HG03354 (cell line): ENCODE results near the gene FAM25A.
"Not testable (repeated sequence)": the region's sequence is repeated elsewhere in the genome, so short reads cannot be mapped to it uniquely, and the experiment has no call there.

Source experiments
- ATAC-seq: cut with Tn5 transposase; IDR thresholded peaks from one replicate; pipeline ENCODE4 v1.9.1; 2021; ENCODE audit warnings: mild to moderate bottlenecking; ENCODE audit not compliant: unreplicated experiment, poor library complexity, severe bottlenecking

Gene FAM25A

DNA sequence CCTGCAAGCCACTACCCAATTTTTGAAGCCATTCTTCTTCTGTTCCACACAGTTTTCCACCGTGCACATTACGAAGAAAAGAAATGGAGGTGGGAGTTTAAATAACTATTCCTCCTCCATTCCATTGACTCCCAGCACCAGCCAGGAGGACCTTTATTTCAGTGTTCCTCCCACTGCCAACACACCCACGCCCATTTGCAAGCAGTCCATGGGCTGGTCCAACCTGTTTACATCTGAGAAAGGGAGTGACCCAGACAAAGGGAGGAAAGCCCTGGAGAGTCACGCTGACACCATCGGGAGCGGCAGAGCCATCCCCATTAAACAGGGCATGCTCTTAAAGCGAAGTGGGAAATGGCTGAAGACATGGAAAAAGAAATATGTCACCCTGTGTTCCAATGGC is 11.8 kb upstream of the FAM25A start:
- ATAC-seq: not testable (repeated sequence)

- not testable (repeated sequence) for ATAC-seq
These were observed 10.9 kb upstream of the FAM25A start for GRCh38 chr10:87009134-87009696.

DNA sequence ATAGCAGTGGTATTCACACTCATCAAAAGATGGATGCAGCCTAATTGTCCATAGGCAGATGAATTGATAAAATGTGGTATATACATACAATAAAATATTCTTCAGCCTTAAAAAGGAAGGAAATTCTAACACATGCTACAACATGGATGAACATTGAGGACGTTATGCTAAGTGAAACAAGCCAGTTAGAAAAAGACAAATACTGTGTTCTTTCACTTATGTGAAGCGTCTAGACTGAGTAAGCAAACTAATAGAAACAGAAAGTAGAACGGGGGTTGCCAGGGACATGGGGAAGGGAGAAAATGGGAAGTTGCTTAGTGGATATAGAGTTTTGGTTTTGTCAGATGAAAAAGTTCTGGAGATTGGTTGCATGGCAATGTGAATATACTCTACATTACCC is 6.6 kb upstream of the FAM25A start:
- not testable (repeated sequence) for ATAC-seq

DNA sequence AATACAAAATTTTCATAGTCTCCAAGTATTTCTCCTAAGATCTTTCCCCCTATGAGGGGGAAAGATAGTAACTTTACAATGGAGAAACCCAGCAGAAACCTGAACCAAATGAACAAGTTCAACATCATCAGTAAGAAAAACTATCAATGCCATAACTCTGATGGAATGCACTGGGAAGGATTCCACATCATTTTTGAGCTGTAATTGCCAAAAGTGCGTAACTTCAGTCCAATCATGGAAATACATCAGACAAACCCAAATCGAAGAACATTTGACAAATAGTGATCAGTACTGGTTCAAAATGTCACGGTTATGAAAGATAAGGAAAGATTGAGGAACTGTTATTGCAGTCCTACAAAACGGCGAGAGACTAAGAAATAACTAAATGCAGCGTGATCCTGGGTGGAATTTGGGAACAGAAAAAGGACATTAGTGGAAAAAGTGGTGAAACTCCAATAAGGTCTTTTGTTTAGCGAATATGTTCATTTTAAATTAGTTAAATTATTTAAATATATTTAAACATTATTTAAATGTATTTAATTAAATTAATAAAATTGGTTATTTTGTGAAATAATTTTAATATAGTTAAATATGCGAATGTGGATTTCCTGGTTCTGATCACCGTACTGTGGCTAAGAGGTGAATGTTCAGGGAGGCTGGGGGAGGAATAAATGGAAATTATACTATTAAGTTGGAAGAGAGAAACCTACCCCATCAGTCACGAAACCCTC is 4.9 kb upstream of the FAM25A start:
- ATAC-seq: not testable (repeated sequence)

DNA sequence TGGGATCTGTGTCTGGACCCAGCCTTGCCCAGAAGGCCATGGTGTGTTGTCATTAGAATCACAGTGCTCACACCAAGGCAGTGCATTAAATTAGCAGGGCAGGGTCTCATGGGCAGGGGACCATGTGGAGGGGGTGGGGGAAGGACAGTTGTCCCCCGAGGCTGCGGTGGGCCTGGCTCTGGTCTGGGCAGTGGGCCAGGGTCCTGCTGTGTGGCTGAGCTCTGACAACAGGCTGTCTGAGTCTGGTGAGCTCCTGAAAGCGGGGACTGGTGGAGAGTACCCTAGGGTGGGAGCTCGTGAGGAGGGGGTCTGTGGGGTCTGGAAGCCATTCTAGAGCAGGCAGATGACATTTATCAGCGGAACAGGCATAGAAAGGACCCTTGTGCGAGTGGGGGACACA is 2.0 kb upstream of the FAM25A start:
- not testable (repeated sequence) for ATAC-seq

DNA sequence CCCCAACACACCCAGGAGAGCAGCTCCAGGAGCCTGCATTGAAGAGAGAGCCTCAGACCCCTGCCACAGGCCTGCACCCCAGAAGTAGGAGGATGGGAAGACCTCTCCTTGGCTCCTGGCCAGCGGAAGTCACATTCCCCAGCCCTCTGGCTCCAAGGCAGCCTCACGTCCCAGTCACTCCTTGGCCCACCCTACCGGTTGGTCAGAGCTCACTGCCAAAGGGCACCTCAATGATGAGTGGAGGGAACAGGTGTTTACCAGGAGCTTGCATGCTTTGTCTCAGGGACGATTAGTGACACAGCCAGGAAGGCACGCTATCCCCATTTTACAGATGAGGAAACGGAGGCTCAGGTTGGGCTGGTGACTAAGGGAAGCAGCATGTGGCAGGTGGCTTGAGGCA is 1.0 kb upstream of the FAM25A start:
- not testable (repeated sequence) for ATAC-seq

GRCh38 chr10:87019504-87019903 is 590 bp upstream of the FAM25A start:
- not testable (repeated sequence) for ATAC-seq

DNA sequence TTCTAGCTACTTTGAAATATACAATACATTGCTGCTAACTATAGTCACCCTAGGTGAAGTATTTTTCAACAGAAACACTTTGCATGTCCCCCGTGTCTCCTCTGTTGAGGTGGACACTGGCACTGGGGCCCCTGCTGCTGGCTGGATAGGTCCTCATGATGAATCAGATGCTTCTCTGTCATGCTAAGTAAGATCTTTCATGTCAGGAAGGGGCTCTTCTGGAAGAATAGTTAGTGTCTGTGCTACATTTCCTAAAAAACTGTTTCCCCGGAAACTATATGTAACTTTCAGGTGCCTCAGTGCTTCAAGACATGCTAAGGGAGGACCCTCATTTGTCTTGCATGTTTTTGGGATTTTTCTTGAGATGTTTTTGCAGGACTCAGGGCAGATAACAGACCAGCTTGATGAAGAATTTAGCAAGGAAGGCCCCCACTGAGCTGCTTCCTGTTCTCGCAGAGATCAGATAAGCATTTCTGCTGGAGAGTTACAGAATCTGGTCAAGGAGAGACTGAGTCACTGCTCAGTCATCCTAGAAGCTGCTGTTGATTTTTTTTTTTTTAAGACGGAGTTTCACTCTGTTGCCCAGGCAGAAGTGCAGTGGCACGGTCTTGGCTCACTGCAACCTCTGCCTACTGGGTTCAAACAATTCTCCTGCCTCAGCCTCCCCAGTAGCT is 5.3 kb downstream of the FAM25A start:
- not testable (repeated sequence) for ATAC-seq

- ATAC-seq: not testable (repeated sequence)
These were observed 6.8 kb downstream of the FAM25A start for GRCh38 chr10:87026747-87027508.

DNA sequence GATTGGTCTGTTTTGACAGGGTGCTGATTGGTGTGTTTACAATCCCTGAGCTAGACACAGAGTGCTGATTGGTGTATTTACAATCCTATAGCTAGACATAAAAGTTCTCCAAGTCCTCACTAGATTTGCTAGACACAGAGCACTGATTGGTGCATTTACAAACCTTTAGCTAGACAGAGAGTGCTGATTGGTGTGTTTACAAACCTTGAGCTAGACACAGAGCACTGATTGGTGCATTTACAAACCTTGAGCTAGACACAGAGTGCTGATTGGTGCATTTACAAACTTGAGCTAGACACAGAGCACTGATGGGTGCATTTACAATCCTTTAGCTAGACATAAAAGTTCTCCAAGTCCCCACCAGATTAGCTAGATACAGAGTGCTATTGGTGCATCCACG is 10.3 kb downstream of the FAM25A start:
- ATAC-seq: not testable (repeated sequence)

DNA sequence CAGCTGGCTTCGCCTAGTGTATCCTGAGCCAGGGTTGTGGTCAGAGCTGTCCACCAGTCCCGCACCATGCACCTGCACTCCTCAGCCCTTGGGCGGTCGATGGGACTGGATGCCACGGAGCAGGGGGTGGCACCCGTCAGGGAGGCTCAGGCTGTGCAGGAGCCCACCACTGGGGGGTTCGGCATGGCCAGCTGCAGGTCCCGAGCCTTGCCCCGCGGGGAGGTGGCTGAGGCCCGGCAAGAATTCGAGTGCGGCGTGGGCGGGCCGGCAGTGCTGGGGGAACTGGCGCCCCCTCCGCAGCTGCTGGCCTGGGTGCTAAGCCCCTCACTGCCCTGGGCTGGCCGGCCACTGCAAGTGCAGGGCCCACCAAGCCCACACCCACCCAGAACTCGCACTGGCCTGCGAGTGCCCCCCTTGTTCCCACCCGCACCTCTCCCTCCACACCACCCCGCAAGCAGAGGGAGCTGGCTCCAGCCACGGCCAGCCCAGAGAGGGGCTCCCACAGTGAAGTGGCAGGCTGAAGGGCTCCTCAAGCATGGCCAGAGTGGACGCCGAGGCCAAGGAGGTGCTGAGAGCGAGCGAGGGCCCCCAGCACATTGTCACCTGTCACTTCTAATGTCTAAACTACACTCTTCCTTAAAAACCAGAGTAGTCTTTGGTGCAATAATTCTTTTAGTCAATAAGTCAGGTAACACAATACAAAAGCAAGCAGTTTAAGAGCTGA is 11.0 kb downstream of the FAM25A start:
- no peak for ATAC-seq

DNA sequence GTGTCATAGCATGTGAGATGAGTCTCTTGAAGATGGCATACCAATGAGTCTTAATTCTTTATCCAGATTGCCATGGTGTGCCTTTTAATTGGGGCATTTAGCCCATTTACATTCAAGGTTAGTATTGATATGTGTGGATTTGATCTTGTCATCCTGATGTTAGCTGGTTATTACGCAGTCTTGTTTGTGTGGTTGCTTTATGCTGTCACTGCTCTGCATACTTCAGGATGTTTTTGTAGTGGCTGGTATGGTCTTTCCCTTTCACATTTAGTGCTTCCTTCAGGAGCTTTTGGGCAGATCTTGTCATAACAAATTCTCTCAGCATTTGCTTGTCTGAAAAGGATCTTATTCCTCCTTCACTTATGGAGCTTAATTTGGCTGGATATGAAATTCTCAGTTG is 16.5 kb downstream of the FAM25A start:
- no peak for ATAC-seq

DNA sequence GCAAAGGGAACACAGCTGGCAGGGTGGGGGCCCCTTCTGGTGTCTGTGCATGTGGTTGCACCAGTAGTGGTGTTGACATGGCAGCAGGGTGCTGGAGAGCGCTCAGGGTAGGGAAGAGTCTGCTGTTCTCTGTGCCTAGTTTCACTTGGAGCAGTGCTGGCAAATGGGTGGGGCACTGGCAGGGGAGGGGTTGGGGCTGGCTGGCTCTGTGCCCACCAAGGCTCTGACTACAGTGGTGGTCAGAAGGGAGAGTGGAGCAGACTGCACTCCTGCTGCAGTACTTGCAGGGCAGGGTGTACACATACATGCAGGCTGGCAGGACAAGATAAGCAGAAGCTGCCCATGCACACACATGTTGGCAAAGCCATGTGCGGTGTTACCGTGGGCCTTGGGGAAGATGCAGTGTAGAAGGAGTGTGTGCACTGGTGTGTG is 18.2 kb downstream of the FAM25A start:
- no peak for ATAC-seq

DNA sequence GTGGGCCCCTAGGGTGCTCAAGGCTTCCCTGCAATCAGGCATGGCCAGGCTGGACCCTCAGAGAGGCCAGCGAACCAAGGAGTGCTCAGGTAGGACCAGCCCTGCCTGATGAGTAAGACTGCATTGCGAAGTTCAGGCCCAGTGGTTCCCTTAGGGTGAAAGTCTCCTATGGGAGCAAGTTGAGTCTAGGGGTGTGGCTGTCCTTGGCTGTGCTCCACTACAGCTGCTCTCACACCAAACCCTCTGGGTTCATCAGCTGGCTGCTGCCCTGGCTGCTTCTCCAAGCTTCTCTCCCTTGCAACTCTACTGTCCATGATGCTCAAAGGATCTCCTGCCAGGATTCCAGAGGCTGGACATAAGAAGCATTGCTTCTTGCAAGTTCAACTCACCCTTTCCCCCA is 18.7 kb downstream of the FAM25A start:
- ATAC-seq: no peak

- not testable (repeated sequence) for ATAC-seq
These were observed 23.5 kb downstream of the FAM25A start for GRCh38 chr10:87043579-87043978.

DNA sequence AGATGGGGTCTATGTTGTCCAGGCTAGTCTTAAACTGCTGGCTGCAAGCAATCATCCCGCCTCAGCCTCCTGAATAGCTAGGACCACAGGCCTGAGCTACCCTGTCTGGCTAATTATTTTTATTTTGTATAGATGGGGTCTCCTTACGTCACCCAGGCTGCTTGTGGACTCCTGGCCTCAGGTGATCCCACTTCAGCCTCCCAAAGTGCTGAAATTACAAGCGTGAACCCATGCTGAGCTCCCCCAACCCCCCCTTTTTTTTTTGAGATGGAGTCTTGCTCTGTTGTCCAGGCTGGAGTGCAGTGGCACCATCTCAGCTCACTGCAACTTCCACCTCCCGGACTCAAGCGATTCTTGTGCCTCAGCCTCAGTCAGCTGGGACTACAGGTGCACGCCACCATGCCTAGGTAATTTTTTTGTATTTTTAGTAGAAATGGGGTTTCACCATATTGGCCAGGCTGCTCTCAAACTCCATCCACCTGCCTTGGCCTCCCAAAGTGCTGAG is 25.4 kb downstream of the FAM25A start:
- ATAC-seq: no peak

DNA sequence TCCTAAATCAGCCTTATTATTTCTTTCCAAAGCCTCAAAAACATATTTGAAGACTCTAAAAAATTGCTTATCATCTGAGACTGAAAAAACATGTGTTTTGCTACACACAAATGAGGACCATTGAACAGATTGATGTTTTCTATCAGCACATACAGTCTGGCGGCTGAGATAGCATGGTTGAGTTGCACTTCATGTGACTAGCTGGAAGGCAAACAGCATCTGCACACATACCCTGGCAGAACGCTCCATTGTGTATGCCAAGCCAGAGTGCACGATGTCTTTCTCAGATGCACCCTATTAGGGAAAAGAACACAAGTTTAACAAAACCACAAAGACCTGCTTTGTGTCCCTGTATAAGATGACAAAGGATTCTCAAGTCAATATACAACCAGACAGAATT is 33.0 kb downstream of the FAM25A start:
- no peak for ATAC-seq

GRCh38 chr10:87053577-87054181 is 33.6 kb downstream of the FAM25A start:
- no peak for ATAC-seq
